LNCAP (cell line): ENCODE results near the gene SVOPL.

Experiments used
- TF ChIP-seq, protein P1 (sequence below): fragments of 450-650 bp; IDR thresholded peaks from 2 replicates; pipeline ENCODE4 v1.5.1; 2017; ENCODE audit warnings: mild to moderate bottlenecking

SVOPL gene, protein sequence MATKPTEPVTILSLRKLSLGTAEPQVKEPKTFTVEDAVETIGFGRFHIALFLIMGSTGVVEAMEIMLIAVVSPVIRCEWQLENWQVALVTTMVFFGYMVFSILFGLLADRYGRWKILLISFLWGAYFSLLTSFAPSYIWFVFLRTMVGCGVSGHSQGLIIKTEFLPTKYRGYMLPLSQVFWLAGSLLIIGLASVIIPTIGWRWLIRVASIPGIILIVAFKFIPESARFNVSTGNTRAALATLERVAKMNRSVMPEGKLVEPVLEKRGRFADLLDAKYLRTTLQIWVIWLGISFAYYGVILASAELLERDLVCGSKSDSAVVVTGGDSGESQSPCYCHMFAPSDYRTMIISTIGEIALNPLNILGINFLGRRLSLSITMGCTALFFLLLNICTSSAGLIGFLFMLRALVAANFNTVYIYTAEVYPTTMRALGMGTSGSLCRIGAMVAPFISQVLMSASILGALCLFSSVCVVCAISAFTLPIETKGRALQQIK

DNA sequence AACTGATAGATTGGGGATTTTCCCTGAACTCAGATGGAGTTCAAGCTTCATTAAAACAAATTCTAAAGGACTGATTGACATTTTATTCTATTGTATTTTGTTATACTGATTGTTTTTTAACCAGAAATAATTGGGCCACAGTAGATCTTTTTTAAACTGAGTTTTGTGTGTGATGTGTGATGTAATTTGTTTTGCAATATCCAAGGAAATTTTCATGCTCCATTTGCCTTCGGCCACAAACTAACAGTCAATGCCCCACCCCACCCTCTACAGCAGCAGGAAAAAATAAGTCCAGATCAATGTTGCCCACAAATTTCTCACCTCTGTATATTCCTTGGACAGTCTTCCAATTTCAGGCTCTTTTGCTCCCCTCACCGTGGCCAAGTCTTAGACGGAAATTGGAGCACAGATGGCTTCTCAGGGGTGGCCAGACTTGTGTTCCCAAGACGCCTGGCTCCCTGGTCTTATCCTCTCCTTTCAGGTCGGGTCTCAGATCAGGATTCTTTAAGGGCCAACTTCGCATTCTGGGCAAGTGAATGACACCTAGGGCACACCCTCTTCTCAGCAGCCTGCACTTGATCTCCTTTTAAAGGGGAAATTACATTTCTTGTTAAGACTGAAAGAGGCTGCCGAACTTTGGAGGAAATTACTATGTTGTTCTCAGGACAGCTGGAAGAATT is at the start of gene SVOPL:
TSS of gene SVOPL (minus strand) at position 506 of the 680 bp plus-strand sequence. CDS start 22,317 bp downstream, outside the sequence.
- TF ChIP-seq, protein P1, sequence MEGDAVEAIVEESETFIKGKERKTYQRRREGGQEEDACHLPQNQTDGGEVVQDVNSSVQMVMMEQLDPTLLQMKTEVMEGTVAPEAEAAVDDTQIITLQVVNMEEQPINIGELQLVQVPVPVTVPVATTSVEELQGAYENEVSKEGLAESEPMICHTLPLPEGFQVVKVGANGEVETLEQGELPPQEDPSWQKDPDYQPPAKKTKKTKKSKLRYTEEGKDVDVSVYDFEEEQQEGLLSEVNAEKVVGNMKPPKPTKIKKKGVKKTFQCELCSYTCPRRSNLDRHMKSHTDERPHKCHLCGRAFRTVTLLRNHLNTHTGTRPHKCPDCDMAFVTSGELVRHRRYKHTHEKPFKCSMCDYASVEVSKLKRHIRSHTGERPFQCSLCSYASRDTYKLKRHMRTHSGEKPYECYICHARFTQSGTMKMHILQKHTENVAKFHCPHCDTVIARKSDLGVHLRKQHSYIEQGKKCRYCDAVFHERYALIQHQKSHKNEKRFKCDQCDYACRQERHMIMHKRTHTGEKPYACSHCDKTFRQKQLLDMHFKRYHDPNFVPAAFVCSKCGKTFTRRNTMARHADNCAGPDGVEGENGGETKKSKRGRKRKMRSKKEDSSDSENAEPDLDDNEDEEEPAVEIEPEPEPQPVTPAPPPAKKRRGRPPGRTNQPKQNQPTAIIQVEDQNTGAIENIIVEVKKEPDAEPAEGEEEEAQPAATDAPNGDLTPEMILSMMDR = no peak

DNA sequence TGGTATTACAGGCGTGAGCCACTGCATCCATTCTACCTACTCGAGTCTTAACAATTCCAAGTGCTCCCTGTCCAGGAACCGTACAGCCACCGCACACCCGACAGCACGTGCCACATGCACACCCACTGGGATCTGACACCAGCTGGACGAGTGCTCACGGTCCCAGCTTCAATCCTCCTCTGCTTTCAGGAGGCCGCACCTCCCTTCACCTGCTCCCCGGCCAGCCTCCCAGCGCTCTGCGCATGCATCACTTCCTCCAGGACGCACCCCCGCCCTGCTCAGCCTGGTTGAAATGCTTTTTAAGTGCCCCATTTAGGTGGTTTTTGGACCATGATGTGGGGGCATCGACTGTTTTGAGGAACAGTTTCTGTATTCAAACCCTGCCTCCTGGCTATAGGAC is 49.3 kb upstream of the SVOPL start:
- TF ChIP-seq, protein P1 = no peak

DNA sequence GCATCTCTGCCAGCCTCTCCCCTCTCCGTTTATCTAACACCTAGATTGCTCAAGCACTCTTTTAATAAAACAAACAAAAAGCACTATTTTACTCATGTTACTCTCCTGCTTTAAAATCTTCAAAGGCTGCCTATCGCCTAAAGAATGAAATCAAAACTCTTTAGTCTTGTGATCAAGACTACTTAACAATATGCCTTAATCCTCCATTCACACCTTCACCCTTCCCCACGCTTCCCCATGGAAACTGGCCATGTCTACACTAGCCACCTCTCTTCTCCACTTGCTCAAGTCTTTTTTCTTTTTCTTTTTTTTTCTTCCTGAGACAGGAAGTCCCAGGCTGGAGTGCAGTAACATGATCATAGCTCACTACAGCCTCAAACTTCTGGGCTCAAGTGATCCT is 48.8 kb upstream of the SVOPL start:
- TF ChIP-seq, protein P1 = no peak

DNA sequence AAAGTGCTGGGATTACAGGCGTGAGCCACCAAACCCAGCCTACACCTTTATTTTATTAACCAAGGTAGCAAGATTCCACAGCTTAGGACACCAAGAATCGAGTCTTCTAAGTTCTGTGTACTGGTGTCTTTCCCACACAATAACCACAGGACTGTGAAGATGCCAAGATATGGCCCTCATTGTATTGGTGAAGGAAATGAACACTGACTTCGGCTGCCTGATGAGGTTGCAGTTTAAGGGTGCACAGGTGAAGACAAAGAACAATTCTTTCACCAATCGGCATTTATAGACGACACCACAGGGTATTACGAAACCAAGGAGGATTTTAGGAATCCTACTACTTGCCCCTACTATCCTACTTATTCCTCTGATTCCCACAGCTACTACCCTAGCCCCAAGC is 47.5 kb upstream of the SVOPL start:
- TF ChIP-seq, protein P1 = no peak

DNA sequence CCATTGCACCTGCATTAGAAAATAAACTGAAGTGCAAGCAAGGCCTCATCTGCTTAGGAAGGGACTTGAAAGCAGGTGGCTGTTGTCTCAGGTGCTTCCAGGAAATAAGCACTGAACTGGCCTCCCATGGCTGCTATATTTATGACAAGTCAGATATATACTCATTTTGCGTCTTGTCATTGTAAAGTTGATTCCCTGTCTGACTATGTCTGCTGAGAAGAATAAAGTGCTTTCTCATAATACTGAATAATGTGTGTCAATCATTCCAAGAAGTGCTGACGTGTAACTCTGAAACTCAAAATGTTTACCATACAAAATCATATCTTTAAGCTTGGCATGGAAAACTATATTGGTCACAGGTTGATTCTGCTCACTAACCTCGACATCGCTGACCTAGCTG is 44.9 kb upstream of the SVOPL start:
- TF ChIP-seq, protein P1 = no peak

DNA sequence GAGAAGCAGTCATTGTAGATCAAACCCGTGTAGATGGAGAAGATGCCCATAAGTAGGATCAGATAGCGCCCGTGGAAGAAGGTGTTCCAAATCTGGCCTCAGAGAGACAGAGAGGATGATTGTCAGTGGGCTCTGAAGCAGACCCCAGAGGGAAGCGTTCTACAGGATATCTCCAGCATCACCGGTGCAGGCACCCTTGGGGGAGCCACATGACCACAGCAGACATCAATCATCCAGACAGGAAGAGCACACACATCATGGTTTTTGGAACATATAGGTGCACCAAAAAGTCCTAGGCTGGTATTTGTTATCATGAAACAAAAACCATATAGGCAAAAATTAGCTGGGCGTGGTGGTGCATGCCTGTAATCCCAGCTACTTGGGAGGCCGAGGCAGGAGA is 44.0 kb upstream of the SVOPL start:
- TF ChIP-seq, protein P1 = no peak

DNA sequence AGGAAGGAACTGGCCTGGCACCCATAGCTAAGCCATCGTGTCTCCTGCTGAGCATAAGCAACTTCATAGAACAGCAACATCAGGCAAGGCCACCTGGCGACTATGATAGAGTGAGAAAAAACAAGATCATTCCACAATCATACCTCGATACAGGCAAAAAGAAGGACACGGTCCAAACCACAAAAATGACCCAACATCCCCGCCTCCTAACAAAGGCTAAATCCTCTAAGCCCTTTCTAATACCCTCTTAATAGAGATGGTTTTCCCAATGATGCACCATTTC is 40.2 kb upstream of the SVOPL start:
- TF ChIP-seq, protein P1 = no peak
